ENCODE measurements around the gene C1orf35.

Gene C1orf35

GRCh38 chr1:228083871-228084278 lies 19.2 kb downstream of the C1orf35 start:
- Histone ChIP-seq H2AFZ (ENCODE audit: low read depth, low read length) (no peak overlapping the region), H3K4me1 (ENCODE audit: low read length) (peaks cover 46% of the 10 kb centered on the region), H3K79me2 (ENCODE audit: low read length) (peaks cover 93% of the 10 kb centered on the region), H3K4me3 (ENCODE audit: low read length) (peak overlapping the region; percentile 95), H3K27ac (ENCODE audit: low read length) (peak overlapping the region; percentile 70), H3K9me3 (ENCODE audit: insufficient read depth, low read length) (no peaks in the 10 kb centered on the region), H3K9ac (ENCODE audit: low read length) (peak overlapping the region; percentile 94), H3K36me3 (replicated peaks; ENCODE audit: low read depth, low read length) (peaks cover 49% of the 10 kb centered on the region), H4K20me1 (ENCODE audit: insufficient read depth, low read length) (peaks cover 68% of the 10 kb centered on the region), H3K27me3 (ENCODE audit: low read depth, low read length) (no peaks in the 10 kb centered on the region), H3K4me2 (ENCODE audit: low read length) (peak overlapping the region; percentile 94)
- TF ChIP-seq, protein P1, sequence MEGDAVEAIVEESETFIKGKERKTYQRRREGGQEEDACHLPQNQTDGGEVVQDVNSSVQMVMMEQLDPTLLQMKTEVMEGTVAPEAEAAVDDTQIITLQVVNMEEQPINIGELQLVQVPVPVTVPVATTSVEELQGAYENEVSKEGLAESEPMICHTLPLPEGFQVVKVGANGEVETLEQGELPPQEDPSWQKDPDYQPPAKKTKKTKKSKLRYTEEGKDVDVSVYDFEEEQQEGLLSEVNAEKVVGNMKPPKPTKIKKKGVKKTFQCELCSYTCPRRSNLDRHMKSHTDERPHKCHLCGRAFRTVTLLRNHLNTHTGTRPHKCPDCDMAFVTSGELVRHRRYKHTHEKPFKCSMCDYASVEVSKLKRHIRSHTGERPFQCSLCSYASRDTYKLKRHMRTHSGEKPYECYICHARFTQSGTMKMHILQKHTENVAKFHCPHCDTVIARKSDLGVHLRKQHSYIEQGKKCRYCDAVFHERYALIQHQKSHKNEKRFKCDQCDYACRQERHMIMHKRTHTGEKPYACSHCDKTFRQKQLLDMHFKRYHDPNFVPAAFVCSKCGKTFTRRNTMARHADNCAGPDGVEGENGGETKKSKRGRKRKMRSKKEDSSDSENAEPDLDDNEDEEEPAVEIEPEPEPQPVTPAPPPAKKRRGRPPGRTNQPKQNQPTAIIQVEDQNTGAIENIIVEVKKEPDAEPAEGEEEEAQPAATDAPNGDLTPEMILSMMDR (IDR thresholded peaks at IDR 0.05; ENCODE audit: low read depth, low read length) = no peak
- TF ChIP-seq EZH2phosphoT487 (IDR thresholded peaks at IDR 0.05; ENCODE audit: low read depth) = no peak

- Histone ChIP-seq H4K20me1 (ENCODE audit: insufficient read depth, low read length) (peaks cover 63% of the 10 kb centered on the region), H3K27ac (ENCODE audit: low read length) (peak overlapping the region; percentile 70), H3K79me2 (ENCODE audit: low read length) (peaks cover 86% of the 10 kb centered on the region), H3K36me3 (replicated peaks; ENCODE audit: low read depth, low read length) (peaks cover 42% of the 10 kb centered on the region), H3K4me1 (ENCODE audit: low read length) (peaks cover 40% of the 10 kb centered on the region), H3K9ac (ENCODE audit: low read length) (peak overlapping the region; percentile 94), H2AFZ (ENCODE audit: low read depth, low read length) (no peak overlapping the region), H3K4me2 (ENCODE audit: low read length) (peak overlapping the region; percentile 94), H3K4me3 (ENCODE audit: low read length) (peak overlapping the region; percentile 95), H3K9me3 (ENCODE audit: insufficient read depth, low read length) (no peaks in the 10 kb centered on the region), H3K27me3 (ENCODE audit: low read depth, low read length) (no peaks in the 10 kb centered on the region)
- TF ChIP-seq, protein P1 (IDR thresholded peaks at IDR 0.05; ENCODE audit: low read depth, low read length) = no peak
- TF ChIP-seq EZH2phosphoT487 (IDR thresholded peaks at IDR 0.05; ENCODE audit: low read depth) = no peak
Measured at GRCh38 chr1:228082918-228083870, 19.9 kb downstream of the C1orf35 start.

- Histone ChIP-seq H3K9ac (ENCODE audit: low read length) (peak within 1 kb of the TSS; percentile 94), H4K20me1 (ENCODE audit: insufficient read depth, low read length) (peaks cover 55% of the 10 kb centered on the region), H3K27me3 (ENCODE audit: low read depth, low read length) (no peaks in the 10 kb centered on the region), H3K79me2 (ENCODE audit: low read length) (peaks cover 78% of the 10 kb centered on the region), H3K4me2 (ENCODE audit: low read length) (peak within 1 kb of the TSS; percentile 95), H3K36me3 (replicated peaks; ENCODE audit: low read depth, low read length) (peaks cover 34% of the 10 kb centered on the region), H3K4me3 (ENCODE audit: low read length) (peak within 1 kb of the TSS; percentile 95), H3K27ac (ENCODE audit: low read length) (peak within 1 kb of the TSS; percentile 70), H3K4me1 (ENCODE audit: low read length) (peaks cover 31% of the 10 kb centered on the region), H2AFZ (ENCODE audit: low read depth, low read length) (no peak within 1 kb of the TSS), H3K9me3 (ENCODE audit: insufficient read depth, low read length) (no peaks in the 10 kb centered on the region)
- TF ChIP-seq, protein P1 (IDR thresholded peaks at IDR 0.05; ENCODE audit: low read depth, low read length) = no peak
- no peak for TF ChIP-seq EZH2phosphoT487 (IDR thresholded peaks at IDR 0.05; ENCODE audit: low read depth)
Measured at GRCh38 chr1:228082214-228082917, 20.8 kb downstream of the C1orf35 start, which contains the start of gene ARF1. Gene ARF1 (plus strand): TSS chr1:228082708. CDS start chr1:228097115, 14,407 bp downstream.
